Small intestine (tissue), 16 donors: ENCODE results near the gene ZNF511. TPM values are rescaled to one million over a fixed set of nuclear protein-coding genes. Genes with fewer than 3 reads are reported as not detected.

Experiments
- DNase-seq, 2 donors: peaks; one replicate each; pipeline versions ENCODE4 v3.0.0 to v3.0.0-alpha.2; 2013
- FAIRE-seq: peaks from 2 replicates; lab custom pipeline; 2012; peaks lifted over from hg19 to GRCh38; lab: Jason Lieb, UNC
- H3K27ac ChIP-seq, 3 donors: one replicate each; pipeline ENCODE4 v1.5.1; 2013; ENCODE audit warnings: low read length in 2 of 3, mild to moderate bottlenecking in 2 of 3, control low read depth in 1 of 3, inconsistent platforms in 1 of 3, low read depth in 1 of 3, moderate library complexity in 1 of 3
- H3K27me3 ChIP-seq, 3 donors: one replicate each; pipeline ENCODE4 v1.6.1; 2013; ENCODE audit warnings: low read length in 3 of 3, inconsistent platforms in 1 of 3; ENCODE audit not compliant: control insufficient read depth in 3 of 3, insufficient read depth in 3 of 3
- H3K36me3 ChIP-seq, 3 donors: one replicate each; pipeline ENCODE4 v1.6.1; 2013; ENCODE audit warnings: low read length in 3 of 3, inconsistent platforms in 1 of 3, low read depth in 1 of 3, mild to moderate bottlenecking in 1 of 3, moderate library complexity in 1 of 3; ENCODE audit not compliant: control insufficient read depth in 3 of 3, insufficient read depth in 2 of 3
- H3K4me1 ChIP-seq, 3 donors: one replicate each; pipeline ENCODE4 v1.6.1; 2013; ENCODE audit warnings: low read length in 2 of 3, inconsistent platforms in 1 of 3, low read depth in 1 of 3, mild to moderate bottlenecking in 1 of 3, moderate library complexity in 1 of 3; ENCODE audit not compliant: control insufficient read depth in 3 of 3, insufficient read depth in 2 of 3
- H3K4me3 ChIP-seq, 3 donors: one replicate each; pipeline ENCODE4 v1.5.1; 2013; ENCODE audit warnings: low read length in 3 of 3, control low read depth in 1 of 3, inconsistent platforms in 1 of 3, low read depth in 1 of 3, mild to moderate bottlenecking in 1 of 3, moderate library complexity in 1 of 3
- H3K9me3 ChIP-seq, 2 donors: one replicate each; pipeline ENCODE4 v1.6.1; 2013; ENCODE audit warnings: low read depth in 1 of 2, low read length in 1 of 2; ENCODE audit not compliant: control insufficient read depth in 2 of 2, insufficient read depth in 1 of 2
- WGBS, 3 donors: extraction: QIAGEN DNeasy Blood & Tissue Kit; methylation state at CpG; one replicate each; pipeline ENCODE4 v1.1.7; 2013; 5-methylcytosine and 5-hydroxymethylcytosine counted together
- long read RNA-seq, 10 donors: transcript quantifications; one replicate each; lab custom pipeline, GENCODE V29; 2026
- polyA plus RNA-seq, 4 donors: library from polyadenylated mRNA; stranded (reverse) in 3 of 4; unstranded in 1 of 4; fragments of 200-250 nt in 3 of 4; fragments of 120-200 nt in 1 of 4; gene quantifications; one replicate each; pipeline versions ENCODE4 v1.2.1 to v1.2.3, GENCODE V29; 2013
- donor health status: healthy with polysubstance abuse.
- donor health status: control.
- donor health status: control.
- donor health status: Bipolar disorder and iron deficiency.
- donor health status: healthy.

ZNF511 gene
- 10 to 100 TPM; 21.8 to 61.5 (median 48.8) TPM for polyA plus RNA-seq
- long read RNA-seq, donor 1, transcript ZNF511-202 (6 exons, 1,520 nt): major isoform, 21 of 24 reads
- long read RNA-seq, donor 1, partial matches to known transcripts: 0 of 24 reads
- long read RNA-seq, donor 1, other reads (novel, unspliced or antisense): 0 of 24 reads
- long read RNA-seq, donor 2, transcript ZNF511-202 (6 exons, 1,520 nt): major isoform, 6 of 6 reads
- long read RNA-seq, donor 2, partial matches to known transcripts: 0 of 6 reads
- long read RNA-seq, donor 2, other reads (novel, unspliced or antisense): 0 of 6 reads
- long read RNA-seq, donor 3, partial matches to known transcripts: 0 of 5 reads
- long read RNA-seq, donor 3, other reads (novel, unspliced or antisense): 0 of 5 reads
- long read RNA-seq, donor 4: 0 reads
- long read RNA-seq, donor 5, partial matches to known transcripts: 0 of 2 reads
- long read RNA-seq, donor 5, other reads (novel, unspliced or antisense): 0 of 2 reads
- long read RNA-seq, donor 6, transcript ZNF511-202 (6 exons, 1,520 nt): major isoform, 5 of 6 reads
- long read RNA-seq, donor 6, partial matches to known transcripts: 0 of 6 reads
- long read RNA-seq, donor 6, other reads (novel, unspliced or antisense): 0 of 6 reads
- long read RNA-seq, donor 7: 0 reads
- long read RNA-seq, donor 8, partial matches to known transcripts: 0 of 4 reads
- long read RNA-seq, donor 8, other reads (novel, unspliced or antisense): 0 of 4 reads
- long read RNA-seq, donor 9, partial matches to known transcripts: 0 of 2 reads
- long read RNA-seq, donor 9, other reads (novel, unspliced or antisense): 0 of 2 reads
- long read RNA-seq, donor 10, transcript ZNF511-202 (6 exons, 1,520 nt): major isoform, 21 of 24 reads
- long read RNA-seq, donor 10, partial matches to known transcripts: 0 of 24 reads
- long read RNA-seq, donor 10, other reads (novel, unspliced or antisense): 0 of 24 reads

GRCh38 chr10:133308421-133309099 is at the start of gene ZNF511, which contains the start of gene TUBGCP2:
ZNF511 (plus strand) TSS chr10:133308914; CDS start chr10:133308944, 30 bp downstream.
TUBGCP2 (minus strand) TSS chr10:133308872; CDS start chr10:133302941, 5,931 bp downstream.
- peak; percentile 78 to 96 for DNase-seq
- Histone ChIP-seq H3K4me1 (peaks cover 0 to 12% (median 7%) of the 10 kb centered on the region in 3 donors), H3K27ac (peak within 1 kb of the TSS; percentile 84 to 98 (median 91)), H3K36me3 (peaks cover 0 to 50% (median 4%) of the 10 kb centered on the region in 3 donors), H3K4me3 (peak within 1 kb of the TSS; percentile 93 to 97 (median 96)), H3K27me3 (no peaks in the 10 kb centered on the region), H3K9me3 (no peaks in the 10 kb centered on the region)
- no peak for FAIRE-seq
- 0% methylated on average over 45 to 89 of the region's 89 CpGs for WGBS, 3 donors

GRCh38 chr10:133259602-133259989 is 49.1 kb upstream of the ZNF511 start:
- H3K4me3 ChIP-seq: no peak overlapping the region
- FAIRE-seq (no peak), DNase-seq (no peak)
- H3K27me3 ChIP-seq: no peaks in the 10 kb centered on the region
- no peaks in the 10 kb centered on the region for H3K9me3 ChIP-seq
- H3K4me1 ChIP-seq: peaks cover 3 to 40% (median 5%) of the 10 kb centered on the region in 3 donors
- H3K27ac ChIP-seq: peak overlapping the region in 1 of 3 donors; percentile 22
- no peaks in the 10 kb centered on the region for H3K36me3 ChIP-seq
- 77 to 90% (median 88%) methylated on average over 12 of the region's 12 CpGs for WGBS, 3 donors

- Histone ChIP-seq H3K9me3 (no peaks in the 10 kb centered on the region), H3K4me1 (peaks cover 3 to 40% (median 5%) of the 10 kb centered on the region in 3 donors), H3K27me3 (no peaks in the 10 kb centered on the region), H3K27ac (peak overlapping the region; percentile 63 to 84 (median 68)), H3K36me3 (no peaks in the 10 kb centered on the region), H3K4me3 (peak overlapping the region; percentile 59 to 88 (median 67))
- WGBS, 3 donors: 20 to 21% (median 20%) methylated on average over 36 to 50 of the region's 50 CpGs
- DNase-seq (peak; percentile 55 to 83), FAIRE-seq (no peak)
Measured at GRCh38 chr10:133260895-133261725, 47.6 kb upstream of the ZNF511 start.

GRCh38 chr10:133261726-133262325 is 46.9 kb upstream of the ZNF511 start:
- no peaks in the 10 kb centered on the region for H3K9me3 ChIP-seq
- H3K4me3 ChIP-seq: peak overlapping the region; percentile 59 to 88 (median 67)
- DNase-seq: peak; percentile 72 to 86
- H3K27me3 ChIP-seq: no peaks in the 10 kb centered on the region
- no peak for FAIRE-seq
- H3K36me3 ChIP-seq: no peaks in the 10 kb centered on the region
- WGBS, 3 donors: 0 to 2% (median 1%) methylated on average over 19 to 79 of the region's 79 CpGs
- peak overlapping the region; percentile 63 to 84 (median 68) for H3K27ac ChIP-seq
- peaks cover 3 to 40% (median 5%) of the 10 kb centered on the region in 3 donors for H3K4me1 ChIP-seq

- WGBS, 3 donors: 26 to 78% (median 39%) methylated on average over 14 of the region's 14 CpGs
- DNase-seq (peak in 1 of 2 donors; percentile 48), FAIRE-seq (no peak)
- no peaks in the 10 kb centered on the region for H3K27me3 ChIP-seq
- H3K9me3 ChIP-seq: no peaks in the 10 kb centered on the region
- H3K36me3 ChIP-seq: no peaks in the 10 kb centered on the region
- no peak overlapping the region for H3K4me3 ChIP-seq
- H3K27ac ChIP-seq: peak overlapping the region in 1 of 3 donors; percentile 34
- H3K4me1 ChIP-seq: peaks cover 3 to 33% (median 5%) of the 10 kb centered on the region in 3 donors
Measured at GRCh38 chr10:133262696-133263095, 46.0 kb upstream of the ZNF511 start.

GRCh38 chr10:133263674-133264073 is 45.0 kb upstream of the ZNF511 start:
- Histone ChIP-seq H3K36me3 (peaks cover 0 to 3% (median 0%) of the 10 kb centered on the region in 3 donors), H3K9me3 (no peaks in the 10 kb centered on the region), H3K27me3 (no peaks in the 10 kb centered on the region), H3K4me1 (peaks cover 3 to 27% (median 5%) of the 10 kb centered on the region in 3 donors), H3K27ac (no peak overlapping the region), H3K4me3 (no peak overlapping the region)
- FAIRE-seq (no peak), DNase-seq (no peak)
- WGBS, 3 donors: 72 to 87% (median 73%) methylated on average over 10 of the region's 10 CpGs

- Histone ChIP-seq H3K4me1 (peaks cover 3 to 27% (median 5%) of the 10 kb centered on the region in 3 donors), H3K4me3 (no peak overlapping the region), H3K9me3 (no peaks in the 10 kb centered on the region), H3K36me3 (peaks cover 0 to 9% (median 0%) of the 10 kb centered on the region in 3 donors), H3K27ac (no peak overlapping the region), H3K27me3 (no peaks in the 10 kb centered on the region)
- DNase-seq: peak in 1 of 2 donors; percentile 74
- FAIRE-seq: no peak
- WGBS, 3 donors: 7 to 40% (median 12%) methylated on average over 9 of the region's 9 CpGs
Measured at GRCh38 chr10:133264461-133264860, 44.3 kb upstream of the ZNF511 start.
